Calu3 (cell line): Measurements from ENCODE around the gene MAF. TPM values are rescaled to one million over a fixed set of nuclear protein-coding genes. Genes with fewer than 3 reads are reported as not detected.
A peak's percentile ranks its signal among the peaks of the same experiment; 100 is the strongest.

ENCODE experiments used
- BruUV-seq: library from RNA; stranded (reverse); fragments of 400-500 nt; replicated peaks from 2 replicates; lab custom pipeline; 2021; lab: Mats Ljungman, UMichigan
- CTCF ChIA-PET: fragments of 300-600 bp; sonication (Branson Sonifier 250); formaldehyde crosslinking; loops from one replicate; lab custom pipeline; 2022; ENCODE audit warnings: antibody characterized with exemption; lab: Charles Lee
- DNase-seq: peaks from one replicate; pipeline ENCODE4 v3.0.0; 2022
- H3K27ac Mint-ChIP-seq: one replicate; pipeline ENCODE4 v1.8.0; 2022; ENCODE audit warnings: mixed read lengths; ENCODE audit not compliant: unreplicated experiment
- H3K27me3 Mint-ChIP-seq: one replicate; pipeline ENCODE4 v1.8.0; 2022; ENCODE audit warnings: mixed read lengths; ENCODE audit not compliant: unreplicated experiment
- H3K36me3 Mint-ChIP-seq: one replicate; pipeline ENCODE4 v1.8.0; 2022; ENCODE audit warnings: mild to moderate bottlenecking, moderate library complexity, mixed read lengths; ENCODE audit not compliant: insufficient read depth, unreplicated experiment
- H3K4me1 Mint-ChIP-seq: one replicate; pipeline ENCODE4 v1.8.0; 2022; ENCODE audit warnings: mild to moderate bottlenecking, low read depth, mixed read lengths; ENCODE audit not compliant: unreplicated experiment
- H3K4me3 Mint-ChIP-seq: one replicate; pipeline ENCODE4 v1.8.0; 2022; ENCODE audit warnings: mild to moderate bottlenecking, low read depth, moderate library complexity, mixed read lengths; ENCODE audit not compliant: unreplicated experiment
- H3K9me3 Mint-ChIP-seq: one replicate; pipeline ENCODE4 v1.8.0; 2022; ENCODE audit warnings: low read depth, mixed read lengths; ENCODE audit not compliant: unreplicated experiment
- CTCF ChIP-seq: fragments of 200-600 bp; IDR thresholded peaks from one replicate; pipeline ENCODE4 v1.8.0; 2022; ENCODE audit warnings: antibody characterized with exemption; ENCODE audit not compliant: unreplicated experiment
- intact Hi-C: fragments of 100-400 bp; cut with micrococcal nuclease; formaldehyde crosslinking; loops from one replicate; pipeline ENCODE4 v1.10.0; 2022; ENCODE audit not compliant: unreplicated experiment
- total RNA-seq: library from RNA; stranded (reverse); gene quantifications from 2 replicates; pipeline ENCODE4 v1.2.3, GENCODE V29; 2022

MAF gene
- total RNA-seq, 1 experiment from 2014 or later = 0.97 TPM

DNA sequence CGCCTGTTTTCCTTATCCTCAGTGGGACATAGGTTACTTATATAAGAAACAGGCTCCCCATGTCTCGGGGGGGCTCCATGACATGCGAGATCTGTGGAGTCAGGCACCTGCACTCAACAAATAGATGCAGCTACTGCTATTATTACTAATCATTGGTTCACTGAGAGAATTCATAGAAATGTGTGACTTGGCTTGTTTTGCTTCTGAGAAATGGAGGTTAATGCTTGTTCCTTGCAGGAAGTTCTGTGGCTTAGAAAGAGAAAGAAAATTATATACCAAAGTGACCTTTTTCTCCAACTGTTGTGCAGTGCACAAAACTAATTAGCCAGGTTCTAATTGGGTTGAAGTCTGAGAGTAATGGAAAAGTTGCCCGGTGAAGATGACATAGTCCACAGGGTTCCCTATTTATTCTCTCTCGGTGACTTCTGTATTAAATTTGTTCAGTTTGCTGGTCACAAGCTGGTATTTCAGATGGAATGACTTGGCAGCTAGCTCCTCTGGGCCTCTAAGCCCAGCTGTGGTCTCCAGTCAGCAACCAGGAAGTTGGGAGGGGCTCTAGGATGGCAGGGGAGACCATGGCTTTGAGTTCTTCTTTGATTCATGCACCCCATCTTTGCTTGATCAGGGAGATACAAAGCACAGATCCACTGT is 17.6 kb upstream of the MAF start:
- Mint-ChIP-seq H3K36me3 (no peaks in the 10 kb centered on the region), H3K27ac (no peak overlapping the region), H3K27me3 (peaks cover 29% of the 10 kb centered on the region), H3K4me3 (no peak overlapping the region), H3K4me1 (peaks cover 3% of the 10 kb centered on the region), H3K9me3 (no peaks in the 10 kb centered on the region)
- TF ChIP-seq CTCF = no peak
- BruUV-seq = no TSS peak
- DNase-seq = no peak
- intact Hi-C loops = no loop called here
- CTCF ChIA-PET = no interaction called here

- intact Hi-C loops = no loop called here
- no peaks in the 10 kb centered on the region for H3K36me3 Mint-ChIP-seq
These were observed 12.5 kb upstream of the MAF start for GRCh38 chr16:79613009-79613408.

DNA sequence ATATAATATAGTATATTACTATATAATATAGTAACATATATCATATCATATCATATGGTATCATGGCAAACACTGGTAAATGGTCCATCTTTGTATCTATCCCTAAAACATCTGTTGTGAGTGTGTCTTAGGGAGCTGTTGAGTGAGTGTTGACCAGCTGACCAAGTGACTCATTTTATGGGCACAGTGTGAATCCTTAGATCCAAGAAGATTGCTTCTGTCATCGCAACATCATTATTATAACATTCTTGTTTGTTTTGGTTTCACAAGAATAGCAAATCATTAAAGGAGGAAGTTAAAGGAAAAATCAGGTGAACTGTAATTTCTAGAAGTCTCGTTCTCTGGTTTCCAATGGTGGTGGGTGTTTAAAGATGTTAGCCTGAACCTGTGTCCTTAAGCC is 11.7 kb upstream of the MAF start:
- intact Hi-C loops = no loop called here
- no peak overlapping the region for H3K4me3 Mint-ChIP-seq
- H3K27me3 Mint-ChIP-seq = peaks cover 38% of the 10 kb centered on the region
- TF ChIP-seq CTCF = no peak
- no TSS peak for BruUV-seq
- DNase-seq = no peak
- H3K36me3 Mint-ChIP-seq = no peaks in the 10 kb centered on the region
- no peaks in the 10 kb centered on the region for H3K9me3 Mint-ChIP-seq
- H3K27ac Mint-ChIP-seq = peak overlapping the region; percentile 58
- H3K4me1 Mint-ChIP-seq = peaks cover 23% of the 10 kb centered on the region
- CTCF ChIA-PET = interaction anchor here (1.0 kb wide), 1 partner anchor 28 kb away, joined by 3 read pairs; no protein-coding TSS in a partner anchor

More at GRCh38 chr16:79613009-79613408, 12.5 kb upstream of the MAF start:
- no peaks in the 10 kb centered on the region for H3K9me3 Mint-ChIP-seq
- no peak overlapping the region for H3K4me3 Mint-ChIP-seq
- H3K27me3 Mint-ChIP-seq = peaks cover 30% of the 10 kb centered on the region
- H3K27ac Mint-ChIP-seq = peak overlapping the region; percentile 58
- no peak for TF ChIP-seq CTCF
- CTCF ChIA-PET = interaction anchor here (1.0 kb wide), 1 partner anchor 11 kb away, joined by 3 read pairs; no protein-coding TSS in a partner anchor
- H3K4me1 Mint-ChIP-seq = peaks cover 16% of the 10 kb centered on the region
- BruUV-seq = no TSS peak
- DNase-seq = no peak

DNA sequence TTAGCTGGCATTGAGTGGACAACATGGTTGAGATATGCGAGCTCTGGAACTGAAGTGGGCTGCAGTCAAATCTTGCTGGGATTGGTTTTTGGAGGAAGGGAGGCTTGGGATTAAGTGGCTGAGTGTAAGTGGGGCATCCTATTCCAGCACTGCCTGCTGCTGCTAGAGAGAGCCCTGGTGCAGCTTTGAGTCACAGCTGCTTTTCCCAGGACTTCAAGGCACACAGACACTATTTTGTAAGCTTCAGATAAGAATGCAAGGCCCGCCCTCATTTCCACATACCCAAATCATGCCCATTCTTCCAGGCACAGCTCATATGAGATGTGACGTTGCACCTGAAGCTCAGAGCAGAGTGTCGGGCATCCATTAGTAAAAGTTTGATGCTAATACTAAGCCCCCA is 10.2 kb upstream of the MAF start:
- no peak for DNase-seq
- Mint-ChIP-seq H3K36me3 (no peaks in the 10 kb centered on the region), H3K27me3 (peaks cover 46% of the 10 kb centered on the region), H3K9me3 (no peaks in the 10 kb centered on the region), H3K27ac (no peak overlapping the region), H3K4me3 (no peak overlapping the region), H3K4me1 (peaks cover 24% of the 10 kb centered on the region)
- no peak for TF ChIP-seq CTCF
- CTCF ChIA-PET = no interaction called here
- intact Hi-C loops = no loop called here
- BruUV-seq = no TSS peak
